ENCODE data around the gene MICU1. TPM values are rescaled to one million over a fixed set of nuclear protein-coding genes. Genes with fewer than 3 reads are reported as not detected.

Gene MICU1
- total and polyA plus RNA-seq, 2 of the 13 experiments (the other 11 are each of a cell fraction or from before 2014, with no cell fraction given) = 32.5 to 56.1 TPM

DNA sequence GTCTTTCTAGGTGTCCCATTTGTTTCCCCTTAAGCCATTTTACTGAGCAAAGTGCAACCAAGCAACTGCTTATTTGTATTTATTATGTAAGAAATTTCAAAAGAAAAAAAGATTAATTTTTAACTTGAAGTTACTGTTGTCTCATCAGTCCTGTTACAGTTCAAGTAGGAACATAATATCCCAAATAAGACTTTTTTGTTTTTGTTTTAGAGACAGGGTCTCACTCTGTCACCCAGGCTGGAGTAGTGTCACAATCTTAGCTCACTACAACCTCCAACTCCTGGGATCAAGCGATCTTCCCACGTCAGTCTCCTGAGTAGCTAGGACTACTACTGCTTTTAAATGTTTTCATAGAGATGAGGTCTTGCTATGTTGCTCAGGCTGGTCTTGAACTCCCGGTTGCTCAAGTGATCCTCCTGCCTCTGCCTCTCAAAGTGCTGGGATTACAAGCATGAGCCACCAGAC lies 101.9 kb downstream of the MICU1 start (continued):
- TF ChIP-seq, protein P1, sequence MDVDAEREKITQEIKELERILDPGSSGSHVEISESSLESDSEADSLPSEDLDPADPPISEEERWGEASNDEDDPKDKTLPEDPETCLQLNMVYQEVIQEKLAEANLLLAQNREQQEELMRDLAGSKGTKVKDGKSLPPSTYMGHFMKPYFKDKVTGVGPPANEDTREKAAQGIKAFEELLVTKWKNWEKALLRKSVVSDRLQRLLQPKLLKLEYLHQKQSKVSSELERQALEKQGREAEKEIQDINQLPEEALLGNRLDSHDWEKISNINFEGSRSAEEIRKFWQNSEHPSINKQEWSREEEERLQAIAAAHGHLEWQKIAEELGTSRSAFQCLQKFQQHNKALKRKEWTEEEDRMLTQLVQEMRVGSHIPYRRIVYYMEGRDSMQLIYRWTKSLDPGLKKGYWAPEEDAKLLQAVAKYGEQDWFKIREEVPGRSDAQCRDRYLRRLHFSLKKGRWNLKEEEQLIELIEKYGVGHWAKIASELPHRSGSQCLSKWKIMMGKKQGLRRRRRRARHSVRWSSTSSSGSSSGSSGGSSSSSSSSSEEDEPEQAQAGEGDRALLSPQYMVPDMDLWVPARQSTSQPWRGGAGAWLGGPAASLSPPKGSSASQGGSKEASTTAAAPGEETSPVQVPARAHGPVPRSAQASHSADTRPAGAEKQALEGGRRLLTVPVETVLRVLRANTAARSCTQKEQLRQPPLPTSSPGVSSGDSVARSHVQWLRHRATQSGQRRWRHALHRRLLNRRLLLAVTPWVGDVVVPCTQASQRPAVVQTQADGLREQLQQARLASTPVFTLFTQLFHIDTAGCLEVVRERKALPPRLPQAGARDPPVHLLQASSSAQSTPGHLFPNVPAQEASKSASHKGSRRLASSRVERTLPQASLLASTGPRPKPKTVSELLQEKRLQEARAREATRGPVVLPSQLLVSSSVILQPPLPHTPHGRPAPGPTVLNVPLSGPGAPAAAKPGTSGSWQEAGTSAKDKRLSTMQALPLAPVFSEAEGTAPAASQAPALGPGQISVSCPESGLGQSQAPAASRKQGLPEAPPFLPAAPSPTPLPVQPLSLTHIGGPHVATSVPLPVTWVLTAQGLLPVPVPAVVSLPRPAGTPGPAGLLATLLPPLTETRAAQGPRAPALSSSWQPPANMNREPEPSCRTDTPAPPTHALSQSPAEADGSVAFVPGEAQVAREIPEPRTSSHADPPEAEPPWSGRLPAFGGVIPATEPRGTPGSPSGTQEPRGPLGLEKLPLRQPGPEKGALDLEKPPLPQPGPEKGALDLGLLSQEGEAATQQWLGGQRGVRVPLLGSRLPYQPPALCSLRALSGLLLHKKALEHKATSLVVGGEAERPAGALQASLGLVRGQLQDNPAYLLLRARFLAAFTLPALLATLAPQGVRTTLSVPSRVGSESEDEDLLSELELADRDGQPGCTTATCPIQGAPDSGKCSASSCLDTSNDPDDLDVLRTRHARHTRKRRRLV (CRISPR knock-in tag; IDR thresholded peaks at IDR 0.05) = no peak
- TF ChIP-seq MEF2D (CRISPR knock-in tag; IDR thresholded peaks at IDR 0.05) (0 out of 2 replicates have a peak, but pooled peaks have one; percentile 40), MXD4 (CRISPR knock-in tag; IDR thresholded peaks at IDR 0.05) (no peak), ARID5B (CRISPR knock-in tag; IDR thresholded peaks at IDR 0.05) (peak; percentile 52), SETDB1 (CRISPR knock-in tag; IDR thresholded peaks at IDR 0.05; ENCODE audit: borderline replicate concordance) (no peak), ZNF124 (CRISPR knock-in tag; IDR thresholded peaks at IDR 0.05) (no peak), SMAD1 (CRISPR knock-in tag; IDR thresholded peaks at IDR 0.05; ENCODE audit: borderline replicate concordance, low read depth) (no peak), NFAT5 (CRISPR knock-in tag; IDR thresholded peaks at IDR 0.05) (no peak)
- TF ChIP-seq, protein P2, sequence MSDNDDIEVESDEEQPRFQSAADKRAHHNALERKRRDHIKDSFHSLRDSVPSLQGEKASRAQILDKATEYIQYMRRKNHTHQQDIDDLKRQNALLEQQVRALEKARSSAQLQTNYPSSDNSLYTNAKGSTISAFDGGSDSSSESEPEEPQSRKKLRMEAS (IDR thresholded peaks at IDR 0.05) = no peak

Data from HepG2 (cell line).